Brain microvascular endothelial cell (primary cell): ENCODE results near the gene AEN.

Experiments used
- DNase-seq: peaks from one replicate; pipeline ENCODE4 v3.0.0-alpha.2; 2020
- H3K27ac ChIP-seq: fragments of 250-450 bp; sonication (Bioruptor Pico); 2 replicates; pipeline ENCODE4 v1.5.1; 2020; ENCODE audit warnings: mild to moderate bottlenecking, moderate library complexity
- H3K27me3 ChIP-seq: fragments of 250-450 bp; sonication (Bioruptor Pico); replicated peaks from 2 replicates; pipeline ENCODE4 v1.5.1; 2020; ENCODE audit warnings: mild to moderate bottlenecking
- H3K36me3 ChIP-seq: fragments of 250-450 bp; sonication (Bioruptor Pico); replicated peaks from 2 replicates; pipeline ENCODE4 v1.5.1; 2020; ENCODE audit warnings: mild to moderate bottlenecking
- H3K4me3 ChIP-seq: 2 replicates; pipeline ENCODE4 v1.5.1; 2011; ENCODE audit warnings: low read depth, mild to moderate bottlenecking, control low read depth, low read length, moderate library complexity
- CTCF ChIP-seq: IDR thresholded peaks from 2 replicates; pipeline ENCODE4 v1.5.1; 2011; ENCODE audit warnings: low read depth, mild to moderate bottlenecking, moderate library complexity, low read length, control low read depth, inconsistent platforms; ENCODE audit errors: missing control alignments
- in situ Hi-C: cut with HindIII; loops from 2 replicates; pipeline ENCODE4 v1.10.0; 2017; ENCODE audit warnings: low sequenced_read_pairs, low pct_ligation_motif_present

AEN gene

GRCh38 chr15:88648357-88649214 is 27.4 kb downstream of the AEN start:
- TF ChIP-seq CTCF: no peak
- in situ Hi-C loops: no loop called here
- H3K4me3 ChIP-seq: no peak overlapping the region

GRCh38 chr15:88649286-88649733 is 28.2 kb downstream of the AEN start:
- peak overlapping the region; percentile 86 for H3K27ac ChIP-seq
- TF ChIP-seq CTCF: no peak
- no peaks in the 10 kb centered on the region for H3K27me3 ChIP-seq
- no peak overlapping the region for H3K4me3 ChIP-seq
- no peaks in the 10 kb centered on the region for H3K36me3 ChIP-seq
- in situ Hi-C loops: no loop called here
- peak; percentile 91 for DNase-seq

More at GRCh38 chr15:88648357-88649214, 27.4 kb downstream of the AEN start:
- H3K27ac ChIP-seq: peak overlapping the region; percentile 86
- H3K36me3 ChIP-seq: no peaks in the 10 kb centered on the region
- DNase-seq: no peak
- H3K27me3 ChIP-seq: no peaks in the 10 kb centered on the region

- Histone ChIP-seq H3K27me3 (no peaks in the 10 kb centered on the region), H3K27ac (peak overlapping the region; percentile 86), H3K4me3 (no peak overlapping the region), H3K36me3 (no peaks in the 10 kb centered on the region)
- no peak for DNase-seq
- TF ChIP-seq CTCF: no peak
- in situ Hi-C loops: loop anchor here (25.0 kb wide), 1 partner anchor 162 kb away; the partner anchor contains the start of gene ACAN
Observed at GRCh38 chr15:88649753-88650551, 28.8 kb downstream of the AEN start.

- in situ Hi-C loops: loop anchor here (25.0 kb wide), 1 partner anchor 162 kb away; the partner anchor contains the start of gene ACAN
- Histone ChIP-seq H3K4me3 (no peak overlapping the region), H3K27me3 (no peaks in the 10 kb centered on the region), H3K27ac (no peak overlapping the region), H3K36me3 (no peaks in the 10 kb centered on the region)
- DNase-seq: no peak
- no peak for TF ChIP-seq CTCF
Observed at GRCh38 chr15:88650556-88650955, 29.4 kb downstream of the AEN start.

GRCh38 chr15:88651136-88651732 is 30.1 kb downstream of the AEN start:
- DNase-seq: no peak
- Histone ChIP-seq H3K27me3 (no peaks in the 10 kb centered on the region), H3K27ac (no peak overlapping the region), H3K36me3 (no peaks in the 10 kb centered on the region), H3K4me3 (no peak overlapping the region)
- in situ Hi-C loops: loop anchor here (25.0 kb wide), 1 partner anchor 161 kb away; the partner anchor contains the start of gene ACAN
- no peak for TF ChIP-seq CTCF
